Measurements from ENCODE around the gene SMPD2. TPM values are rescaled to one million over a fixed set of nuclear protein-coding genes. Genes with fewer than 3 reads are reported as not detected.

The SMPD2 gene
- total and polyA plus RNA-seq, 2 of the 4 experiments (the other 2 are of a cell fraction), result 7.7 to 9.0 TPM

DNA sequence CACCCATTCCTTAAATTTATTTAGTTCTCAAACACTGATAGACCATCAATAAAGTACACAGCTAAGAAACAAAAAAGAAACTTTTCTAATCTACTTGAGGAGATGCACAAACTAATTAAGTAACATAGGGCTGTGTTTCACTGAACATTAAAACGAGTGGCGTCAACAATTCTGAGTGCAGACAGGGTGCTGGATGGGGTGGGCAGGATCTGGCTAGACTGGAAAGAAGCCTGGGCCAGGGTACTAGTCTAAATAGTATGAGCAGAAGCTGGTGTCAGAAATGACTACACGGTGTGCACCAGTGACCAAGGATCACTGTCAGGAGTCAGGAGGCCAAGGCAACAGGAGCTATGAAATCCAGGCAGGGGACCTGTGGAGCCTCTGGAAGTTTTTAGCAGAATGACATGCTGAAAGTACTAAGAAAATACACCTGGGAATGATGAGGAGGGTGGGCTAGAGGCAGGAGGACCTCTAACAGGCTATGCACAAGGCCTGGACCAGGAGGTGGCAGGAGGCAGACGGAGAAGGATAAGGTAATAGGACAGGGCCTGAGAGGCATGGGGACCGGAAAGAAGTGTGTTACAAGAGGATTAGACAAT, 29.2 kb downstream of the SMPD2 start:
- H3K4me1 ChIP-seq (ENCODE audit: control insufficient read depth, insufficient read depth, low read length), result peaks cover 5% of the 10 kb centered on the region
- H3K9me1 ChIP-seq (ENCODE audit: insufficient read depth, low read length), result peaks cover 14% of the 10 kb centered on the region
- DNase-seq (no peak), ATAC-seq (ENCODE audit: low read depth) (no peak)
- 100% methylated on average over 1 of the region's 5 CpGs; no CpG with 5 or more reads in 1 of the 2 experiments for WGBS, 2 experiments (ENCODE audit: extremely low coverage in 2 of 2, insufficient read length in 1 of 2)
- TF ChIP-seq FOS (IDR thresholded peaks at IDR 0.05; ENCODE audit: low read depth, low read length), result no peak
- no peak overlapping the region for H3K56ac ChIP-seq (ENCODE audit: extremely low read depth, insufficient read depth, low read length)
- H3K4me2 ChIP-seq (ENCODE audit: low read depth, low read length), result no peak overlapping the region
- no peak overlapping the region for H2BK15ac ChIP-seq (ENCODE audit: low read depth, low read length)
- H2AK5ac ChIP-seq (ENCODE audit: low read depth, low read length), result no peak overlapping the region
- in situ Hi-C loops (cut with MboI; ENCODE audit: low sequenced_read_pairs) (no loop called here), intact Hi-C loops (cut with micrococcal nuclease) (no loop called here), dilution Hi-C loops (cut with HindIII; ENCODE audit: low sequenced_read_pairs, unreplicated experiment) (no loop called here)
- no peak overlapping the region for H3K4me3 ChIP-seq (ENCODE audit: insufficient read depth, low read depth, low read length)
- H2AFZ ChIP-seq (replicated peaks; ENCODE audit: low read length, poor library complexity), result no peak overlapping the region
- H3K27ac ChIP-seq (ENCODE audit: insufficient read depth, low read length), result no peak overlapping the region
- H3K14ac ChIP-seq (replicated peaks; ENCODE audit: low read depth, low read length), result no peak overlapping the region
- H3K36me3 ChIP-seq (ENCODE audit: control insufficient read depth, insufficient read depth, low read length), result peaks cover 52% of the 10 kb centered on the region
- no peak overlapping the region for H2BK120ac ChIP-seq (ENCODE audit: low read depth, low read length)
- H2BK20ac ChIP-seq (ENCODE audit: low read depth, low read length), result no peak overlapping the region
- H3K18ac ChIP-seq (ENCODE audit: low read depth, low read length), result no peak overlapping the region
- peaks cover 22 to 39% of the 10 kb centered on the region in 2 experiments for H3K79me1 ChIP-seq (ENCODE audit: low read depth in 1 of 2, low read length in 2 of 2)
- no peak overlapping the region for H4K91ac ChIP-seq (ENCODE audit: insufficient read depth, low read depth, low read length)
- no peak overlapping the region for H3K23ac ChIP-seq (ENCODE audit: low read depth, low read length)
- ChIA-PET POLR2A (ENCODE audit: unreplicated experiment) (no interaction called here), CTCF (interaction anchor here (1.3 kb wide), 1 partner anchor 10 kb away, joined by 3 read pairs; no protein-coding TSS in a partner anchor)
- H4K5ac ChIP-seq (ENCODE audit: low read depth, low read length), result no peak overlapping the region
- no peaks in the 10 kb centered on the region for H3K9me3 ChIP-seq (ENCODE audit: control insufficient read depth, insufficient read depth, low read length)
- no peaks in the 10 kb centered on the region for H3K27me3 ChIP-seq (ENCODE audit: control insufficient read depth, insufficient read depth, low read length)
- H3K9ac ChIP-seq (ENCODE audit: low read depth, low read length), result no peak overlapping the region
- no peak overlapping the region for H3K4ac ChIP-seq (ENCODE audit: low read depth, low read length)
- H4K8ac ChIP-seq (ENCODE audit: low read depth in 2 of 2, low read length in 2 of 2), result no peak overlapping the region
- H2BK5ac ChIP-seq (ENCODE audit: low read depth, low read length, poor library complexity, severe bottlenecking), result no peak overlapping the region
- BruUV-seq (replicated peaks), result no TSS peak
- no peaks in the 10 kb centered on the region; the same call in 1 of the 2 replicates for H4K20me1 ChIP-seq (ENCODE audit: insufficient read depth, low read length)
- H2AK9ac ChIP-seq (replicated peaks; ENCODE audit: low read depth, low read length, poor library complexity), result no peak overlapping the region

Measured in IMR-90 (cell line).